ENCODE data around the gene ACOXL. TPM values are rescaled to one million over a fixed set of nuclear protein-coding genes. Genes with fewer than 3 reads are reported as not detected.

The ACOXL gene
- total and polyA plus RNA-seq, 4 donors, result 4.4 to 32.8 (median 12.2) TPM

DNA sequence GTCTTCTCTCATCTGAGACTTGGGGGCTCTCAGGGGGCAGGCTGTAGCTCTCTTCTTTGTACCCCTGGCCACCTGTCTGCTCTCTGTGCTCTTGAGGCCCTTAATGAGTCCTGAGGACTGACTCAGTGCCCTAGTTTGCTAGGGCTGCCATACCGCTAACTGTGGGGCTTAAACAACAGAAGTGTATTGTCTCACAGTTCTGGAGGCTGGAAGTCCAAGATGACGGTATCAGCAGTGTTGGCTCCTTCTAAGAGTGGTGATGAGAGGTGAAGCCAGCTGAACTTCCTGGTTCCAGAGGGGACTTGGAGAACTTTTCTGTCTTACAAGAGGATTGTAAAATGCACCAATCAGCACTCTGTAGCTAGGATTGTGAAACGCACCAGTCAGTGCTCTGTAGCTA is 67.0 kb downstream of the ACOXL start:
- no peak overlapping the region for H3K4me3 ChIP-seq
- H3K27ac ChIP-seq (ENCODE audit: low read depth in 1 of 2, low read length in 1 of 2), result no peak overlapping the region
- H3K27me3 ChIP-seq (ENCODE audit: control insufficient read depth in 3 of 3, insufficient read depth in 3 of 3, low read length in 2 of 3), result no peaks in the 10 kb centered on the region
- peaks cover 0 to 3% (median under 1%) of the 10 kb centered on the region in 4 donors for H3K36me3 ChIP-seq (ENCODE audit: control insufficient read depth in 4 of 4, insufficient read depth in 4 of 4, low read length in 4 of 4)
- WGBS, 2 donors, result 96 to 98% methylated on average over 3 of the region's 3 CpGs
- peaks cover 0 to 4% (median 0%) of the 10 kb centered on the region in 4 donors for H3K9me3 ChIP-seq (ENCODE audit: control insufficient read depth in 4 of 4, insufficient read depth in 3 of 4, low read length in 3 of 4)
- DNase-seq (no peak), ATAC-seq (ENCODE audit: insufficient read depth, low FRiP score) (no peak)
- H3K9ac ChIP-seq (ENCODE audit: insufficient read depth in 1 of 2, low read length in 2 of 2), result no peak overlapping the region
- TF ChIP-seq, protein P1, sequence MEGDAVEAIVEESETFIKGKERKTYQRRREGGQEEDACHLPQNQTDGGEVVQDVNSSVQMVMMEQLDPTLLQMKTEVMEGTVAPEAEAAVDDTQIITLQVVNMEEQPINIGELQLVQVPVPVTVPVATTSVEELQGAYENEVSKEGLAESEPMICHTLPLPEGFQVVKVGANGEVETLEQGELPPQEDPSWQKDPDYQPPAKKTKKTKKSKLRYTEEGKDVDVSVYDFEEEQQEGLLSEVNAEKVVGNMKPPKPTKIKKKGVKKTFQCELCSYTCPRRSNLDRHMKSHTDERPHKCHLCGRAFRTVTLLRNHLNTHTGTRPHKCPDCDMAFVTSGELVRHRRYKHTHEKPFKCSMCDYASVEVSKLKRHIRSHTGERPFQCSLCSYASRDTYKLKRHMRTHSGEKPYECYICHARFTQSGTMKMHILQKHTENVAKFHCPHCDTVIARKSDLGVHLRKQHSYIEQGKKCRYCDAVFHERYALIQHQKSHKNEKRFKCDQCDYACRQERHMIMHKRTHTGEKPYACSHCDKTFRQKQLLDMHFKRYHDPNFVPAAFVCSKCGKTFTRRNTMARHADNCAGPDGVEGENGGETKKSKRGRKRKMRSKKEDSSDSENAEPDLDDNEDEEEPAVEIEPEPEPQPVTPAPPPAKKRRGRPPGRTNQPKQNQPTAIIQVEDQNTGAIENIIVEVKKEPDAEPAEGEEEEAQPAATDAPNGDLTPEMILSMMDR (IDR thresholded peaks at IDR 0.05; ENCODE audit: control extremely low read depth, extremely low read depth), result no peak
- H3K4me1 ChIP-seq (ENCODE audit: control insufficient read depth in 5 of 5, insufficient read depth in 5 of 5, low read length in 5 of 5), result peaks cover 0 to 17% (median 4%) of the 10 kb centered on the region in 5 donors

DNA sequence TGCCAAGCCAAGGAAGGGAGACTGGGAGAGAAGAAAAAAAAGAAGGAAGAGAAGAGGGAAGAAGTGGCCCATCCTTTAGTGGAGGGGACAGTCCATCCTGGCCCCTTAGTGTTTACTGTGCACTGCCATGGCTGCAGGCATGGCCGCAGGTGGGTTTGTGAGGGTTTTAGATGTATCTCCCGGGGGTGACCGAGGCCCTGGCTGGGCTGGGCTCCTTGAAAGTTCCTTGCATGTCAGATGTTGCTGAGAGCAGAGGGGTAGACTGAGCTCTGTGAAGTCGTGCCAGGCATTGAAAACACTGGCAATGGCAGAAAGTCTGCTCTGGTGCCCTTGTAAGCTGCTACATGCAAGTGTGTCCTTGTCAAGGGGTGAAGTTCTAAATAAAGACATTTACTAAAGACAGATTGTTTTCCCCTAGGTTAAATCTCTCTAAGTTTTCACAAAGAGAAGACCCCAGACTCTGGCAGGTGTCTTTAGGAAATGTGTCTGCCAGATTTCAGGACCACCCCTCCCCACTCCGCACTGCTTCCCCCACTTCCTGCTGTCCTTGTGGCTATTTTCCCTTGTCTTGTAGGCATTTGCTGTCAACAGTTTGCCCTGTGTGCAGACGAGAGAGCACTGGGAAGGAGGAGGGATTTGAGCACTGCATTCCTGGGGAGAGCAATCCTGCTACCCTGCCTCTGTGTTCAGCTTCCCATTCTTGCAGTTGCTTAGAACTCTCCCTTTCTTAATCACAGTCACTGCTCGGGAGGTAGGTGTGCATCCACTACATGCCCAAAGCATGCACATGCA is 68.4 kb downstream of the ACOXL start:
- TF ChIP-seq, protein P1 (IDR thresholded peaks at IDR 0.05; ENCODE audit: control extremely low read depth, extremely low read depth), result no peak
- DNase-seq (no peak), ATAC-seq (ENCODE audit: insufficient read depth, low FRiP score) (no peak)
- 80 to 81% methylated on average over 7 of the region's 7 CpGs for WGBS, 2 donors
- peaks cover 0 to 23% (median 3%) of the 10 kb centered on the region in 5 donors for H3K4me1 ChIP-seq (ENCODE audit: control insufficient read depth in 5 of 5, insufficient read depth in 5 of 5, low read length in 5 of 5)
- H3K27me3 ChIP-seq (ENCODE audit: control insufficient read depth in 3 of 3, insufficient read depth in 3 of 3, low read length in 2 of 3), result no peaks in the 10 kb centered on the region
- H3K9ac ChIP-seq (ENCODE audit: insufficient read depth in 1 of 2, low read length in 2 of 2), result no peak overlapping the region
- H3K27ac ChIP-seq (ENCODE audit: low read depth in 1 of 2, low read length in 1 of 2), result no peak overlapping the region
- no peak overlapping the region for H3K4me3 ChIP-seq
- H3K36me3 ChIP-seq (ENCODE audit: control insufficient read depth in 4 of 4, insufficient read depth in 4 of 4, low read length in 4 of 4), result peaks cover 0 to 4% (median 2%) of the 10 kb centered on the region in 4 donors
- H3K9me3 ChIP-seq (ENCODE audit: control insufficient read depth in 4 of 4, insufficient read depth in 3 of 4, low read length in 3 of 4), result peaks cover 0 to 4% (median 0%) of the 10 kb centered on the region in 4 donors

DNA sequence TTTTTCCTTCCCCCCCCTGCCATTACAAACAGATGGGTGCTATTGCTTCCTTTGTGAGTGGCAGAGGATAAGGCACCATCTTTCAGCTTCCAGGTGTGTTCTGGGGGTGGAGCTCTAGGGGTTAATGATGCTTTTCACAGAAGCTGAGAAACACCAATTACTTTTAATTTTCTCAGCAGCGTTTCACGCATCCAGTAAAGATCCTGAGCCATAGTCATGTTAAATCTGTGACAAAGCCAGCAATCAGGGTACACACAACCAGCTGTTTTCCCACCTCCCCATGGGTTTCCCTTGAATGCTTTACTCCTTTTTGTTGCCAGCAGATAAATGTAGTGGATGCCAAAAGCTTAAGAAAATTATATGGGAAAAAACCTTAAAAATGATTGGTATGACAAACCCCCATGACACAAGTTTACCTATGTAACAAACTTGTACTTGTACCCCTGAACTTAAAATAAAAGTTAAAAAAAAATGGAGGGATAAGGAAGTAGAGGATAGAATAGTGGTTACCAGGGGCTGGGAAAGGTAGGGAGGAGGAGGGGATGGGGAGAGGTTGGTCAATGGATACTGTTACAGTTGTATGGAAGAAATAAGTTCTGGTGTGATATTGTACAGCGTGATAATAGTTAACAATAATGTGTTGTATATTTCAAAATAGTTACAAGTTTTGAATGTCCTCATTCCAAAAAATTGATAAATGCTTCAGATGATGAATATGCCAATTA is 70.0 kb downstream of the ACOXL start:
- DNase-seq (no peak), ATAC-seq (ENCODE audit: insufficient read depth, low FRiP score) (no peak)
- no peaks in the 10 kb centered on the region for H3K27me3 ChIP-seq (ENCODE audit: control insufficient read depth in 3 of 3, insufficient read depth in 3 of 3, low read length in 2 of 3)
- H3K4me1 ChIP-seq (ENCODE audit: control insufficient read depth in 5 of 5, insufficient read depth in 5 of 5, low read length in 5 of 5), result peaks cover 0 to 15% (median 8%) of the 10 kb centered on the region in 5 donors
- TF ChIP-seq, protein P1 (IDR thresholded peaks at IDR 0.05; ENCODE audit: control extremely low read depth, extremely low read depth), result no peak
- peaks cover 0 to 4% (median 0%) of the 10 kb centered on the region in 4 donors for H3K9me3 ChIP-seq (ENCODE audit: control insufficient read depth in 4 of 4, insufficient read depth in 3 of 4, low read length in 3 of 4)
- peaks cover 0 to 4% (median 2%) of the 10 kb centered on the region in 4 donors for H3K36me3 ChIP-seq (ENCODE audit: control insufficient read depth in 4 of 4, insufficient read depth in 4 of 4, low read length in 4 of 4)
- WGBS, 2 donors, result 86 to 87% methylated on average over 3 of the region's 3 CpGs
- no peak overlapping the region for H3K9ac ChIP-seq (ENCODE audit: insufficient read depth in 1 of 2, low read length in 2 of 2)
- no peak overlapping the region for H3K27ac ChIP-seq (ENCODE audit: low read depth in 1 of 2, low read length in 1 of 2)
- H3K4me3 ChIP-seq, result no peak overlapping the region

Measured in lung (tissue), 12 donors.